NCI-H774 (cell line): ENCODE measurements around the gene NAA80.
A peak's percentile ranks its signal among the peaks of the same experiment; 100 is the strongest.
"Not testable (repeated sequence)": the region's sequence is repeated elsewhere in the genome, so short reads cannot be mapped to it uniquely, and the experiment has no call there.

Source experiments
- DNase-seq: peaks from one replicate; lab custom pipeline; 2025; lab: John Stamatoyannopoulos, UW

Gene NAA80

GRCh38 chr3:50270422-50271224 is 28.6 kb downstream of the NAA80 start:
- no peak for DNase-seq

- no peak for DNase-seq
These were observed 29.2 kb downstream of the NAA80 start for GRCh38 chr3:50269977-50270413.

- no peak for DNase-seq
These were observed 29.7 kb downstream of the NAA80 start for GRCh38 chr3:50269460-50269859.

GRCh38 chr3:50268703-50269451 is 30.3 kb downstream of the NAA80 start, which contains the start of gene SEMA3B:
Gene SEMA3B (plus strand): TSS chr3:50269147. CDS start chr3:50269241, 94 bp downstream.
- DNase-seq = no peak

- no peak for DNase-seq
These were observed 30.9 kb downstream of the NAA80 start for GRCh38 chr3:50268276-50268675.

GRCh38 chr3:50267280-50267913 is 31.8 kb downstream of the NAA80 start:
- DNase-seq = no peak

GRCh38 chr3:50266836-50267235 is 32.4 kb downstream of the NAA80 start:
- no peak for DNase-seq

- no peak for DNase-seq
These were observed 33.2 kb downstream of the NAA80 start for GRCh38 chr3:50266017-50266416.

GRCh38 chr3:50265571-50265970 is 33.6 kb downstream of the NAA80 start:
- no peak for DNase-seq

- no peak for DNase-seq
These were observed 34.2 kb downstream of the NAA80 start for GRCh38 chr3:50264964-50265485.

- no peak for DNase-seq
These were observed 34.7 kb downstream of the NAA80 start for GRCh38 chr3:50264383-50264963.

- DNase-seq = no peak
These were observed 35.5 kb downstream of the NAA80 start for GRCh38 chr3:50263478-50264382.

GRCh38 chr3:50262778-50263177 is 36.4 kb downstream of the NAA80 start:
- DNase-seq = no peak

- not testable (repeated sequence) for DNase-seq
These were observed 37.0 kb downstream of the NAA80 start for GRCh38 chr3:50262200-50262599.

GRCh38 chr3:50261505-50261904 is 37.7 kb downstream of the NAA80 start:
- DNase-seq = no peak

GRCh38 chr3:50260942-50261441 is 38.2 kb downstream of the NAA80 start:
- no peak for DNase-seq

GRCh38 chr3:50260027-50260941 is 38.9 kb downstream of the NAA80 start:
- DNase-seq = peak; percentile 51

GRCh38 chr3:50259432-50260026 is 39.7 kb downstream of the NAA80 start:
- no peak for DNase-seq

GRCh38 chr3:50258979-50259378 is 40.2 kb downstream of the NAA80 start:
- no peak for DNase-seq
